GF-D8 (cell line): ENCODE results near the gene FAM107B.
"Not testable (repeated sequence)": the region's sequence is repeated elsewhere in the genome, so short reads cannot be mapped to it uniquely, and the experiment has no call there.

ENCODE experiments used
- DNase-seq: peaks from one replicate; lab custom pipeline; 2025; lab: John Stamatoyannopoulos, UW

Gene FAM107B

DNA sequence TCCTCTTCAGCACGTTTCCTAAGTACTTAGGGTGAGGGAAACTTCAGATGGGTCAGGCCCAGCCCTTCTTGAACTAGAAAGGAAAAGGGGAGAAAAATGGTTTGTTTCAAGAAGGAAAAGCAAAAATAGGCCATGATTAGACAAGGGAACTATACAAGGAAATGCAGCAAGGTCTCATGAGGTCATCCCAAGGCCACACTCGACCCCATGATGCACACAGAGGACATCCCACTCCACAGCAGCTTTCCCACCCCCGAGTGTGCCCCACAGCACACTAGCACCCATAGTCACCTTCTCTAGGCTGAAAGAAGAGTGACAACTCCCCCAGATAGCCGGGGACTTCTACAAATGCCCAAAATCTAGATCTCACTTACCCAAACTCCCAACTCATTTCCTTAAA lies 173.4 kb downstream of the FAM107B start:
- DNase-seq, result no peak

DNA sequence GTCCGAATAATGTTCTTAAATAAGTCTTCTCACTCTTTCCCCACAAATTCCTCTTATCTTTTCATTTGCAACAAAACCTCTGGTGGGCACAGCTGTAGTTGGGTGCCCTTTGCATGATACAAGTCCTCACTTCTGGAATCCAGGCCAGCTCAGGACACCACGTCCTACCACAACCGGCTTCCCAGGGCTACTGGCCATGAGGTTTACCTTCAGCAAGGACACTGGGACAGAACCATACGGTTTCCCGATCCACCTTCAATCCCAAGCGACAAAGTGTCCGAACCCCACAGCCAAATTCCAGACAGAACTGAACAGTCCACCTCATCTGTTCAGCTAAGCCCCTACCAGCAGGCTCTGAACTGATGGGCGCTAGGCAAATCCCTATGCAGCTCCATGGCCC lies 174.6 kb downstream of the FAM107B start:
- DNase-seq, result no peak

DNA sequence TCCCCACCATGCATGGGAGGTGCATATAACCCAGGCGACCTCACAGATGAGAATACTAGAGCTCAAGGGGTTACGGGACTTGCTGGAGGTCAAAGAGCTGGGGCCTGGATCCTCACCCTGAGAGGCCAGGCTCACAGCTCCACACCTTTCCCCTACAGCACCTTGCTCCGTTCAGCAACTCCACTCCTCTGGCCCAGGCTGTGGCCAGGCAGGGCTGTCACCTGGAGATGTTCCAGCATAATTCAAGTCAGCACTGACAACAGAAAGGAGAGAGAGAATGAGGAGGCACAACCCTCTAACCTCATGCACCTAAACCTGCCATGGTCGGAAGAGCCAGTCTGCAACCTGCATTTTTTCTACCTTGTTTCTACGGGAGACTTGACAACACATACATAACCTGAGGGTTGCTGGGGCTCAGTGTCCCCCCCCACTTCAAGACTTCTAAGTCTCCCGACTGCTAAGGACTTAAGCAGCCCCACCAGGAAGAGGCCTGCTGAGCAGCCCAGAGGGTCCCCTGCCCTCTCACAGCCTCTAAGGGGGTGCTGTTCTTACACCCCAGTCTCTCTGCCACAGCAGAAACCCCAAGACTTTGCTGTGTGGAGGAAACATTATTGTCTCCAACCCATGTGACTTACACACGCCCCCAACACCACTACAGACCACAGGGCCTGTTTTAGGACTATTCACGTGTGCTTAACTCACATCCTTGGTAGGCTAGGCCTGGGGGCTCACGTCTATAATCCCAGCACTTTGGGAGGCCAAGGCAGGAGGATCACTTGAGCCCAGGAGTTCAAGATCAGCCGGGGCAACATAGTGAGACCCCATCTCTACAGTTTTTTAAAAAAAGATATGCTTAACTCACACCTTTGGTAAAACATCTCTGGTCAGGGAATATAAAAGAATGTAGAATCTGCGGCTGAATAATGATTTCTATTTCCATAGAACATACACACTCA lies 175.6 kb downstream of the FAM107B start:
- DNase-seq, result no peak

DNA sequence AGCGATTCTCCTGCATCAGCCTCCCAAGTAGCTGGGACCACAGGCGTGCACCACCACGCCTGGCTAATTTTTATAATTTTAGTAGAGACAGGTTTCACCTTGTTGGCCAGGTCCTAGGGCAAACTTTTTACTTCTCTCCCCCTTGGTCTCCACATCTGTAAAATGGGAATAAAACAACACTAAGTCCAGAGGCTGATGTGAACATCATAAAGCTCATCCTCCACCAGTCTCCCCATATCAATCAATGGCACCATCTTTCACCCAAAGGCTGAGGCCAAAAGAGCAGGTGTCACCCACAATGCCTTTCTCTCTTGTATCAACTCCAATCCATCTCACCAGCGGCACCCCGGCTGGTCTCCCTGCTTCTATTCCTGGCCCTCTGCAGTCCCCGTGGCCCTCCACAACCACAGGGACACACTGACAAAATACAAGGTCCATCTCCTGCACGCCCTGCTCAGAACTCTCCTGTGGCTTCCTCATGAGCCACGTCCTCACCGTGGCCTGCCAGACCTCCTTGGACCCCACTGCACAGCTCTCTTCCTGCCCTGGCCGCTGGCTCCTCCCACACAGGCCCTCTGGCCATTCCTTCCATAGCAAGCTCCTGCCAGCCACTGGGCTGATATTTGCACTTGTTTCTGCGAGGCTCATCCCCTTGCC lies 179.0 kb downstream of the FAM107B start:
- no peak for DNase-seq

DNA sequence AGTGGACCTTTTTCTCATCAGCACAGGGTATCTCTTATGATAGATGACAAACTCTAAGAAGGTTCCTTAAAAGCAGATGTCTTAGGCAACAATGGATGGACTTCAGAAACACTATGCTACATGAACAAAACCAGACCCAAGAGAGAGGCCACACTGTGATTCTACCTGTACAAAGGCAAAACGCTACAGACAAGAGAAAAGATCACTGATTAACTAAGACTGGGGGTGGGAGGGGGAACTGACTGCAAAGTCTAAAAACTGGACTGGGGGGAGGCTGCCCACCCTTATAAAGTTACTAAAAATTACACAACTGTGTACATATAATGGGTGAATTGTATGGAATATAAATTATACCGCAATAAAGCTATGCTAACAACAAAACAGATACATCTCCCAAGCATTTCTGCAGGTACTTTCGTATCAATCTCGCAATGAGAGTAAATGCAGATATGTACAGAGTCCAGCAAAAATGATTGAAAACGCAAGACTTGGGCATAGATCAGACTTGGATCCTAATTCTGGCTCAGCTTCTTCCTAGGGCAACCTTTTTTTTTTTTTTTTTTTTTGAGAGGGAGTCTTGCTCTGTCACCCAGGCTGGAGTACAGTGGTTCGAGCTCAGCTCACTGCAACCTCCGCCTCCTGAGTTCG lies 179.7 kb downstream of the FAM107B start:
- DNase-seq, result no peak

DNA sequence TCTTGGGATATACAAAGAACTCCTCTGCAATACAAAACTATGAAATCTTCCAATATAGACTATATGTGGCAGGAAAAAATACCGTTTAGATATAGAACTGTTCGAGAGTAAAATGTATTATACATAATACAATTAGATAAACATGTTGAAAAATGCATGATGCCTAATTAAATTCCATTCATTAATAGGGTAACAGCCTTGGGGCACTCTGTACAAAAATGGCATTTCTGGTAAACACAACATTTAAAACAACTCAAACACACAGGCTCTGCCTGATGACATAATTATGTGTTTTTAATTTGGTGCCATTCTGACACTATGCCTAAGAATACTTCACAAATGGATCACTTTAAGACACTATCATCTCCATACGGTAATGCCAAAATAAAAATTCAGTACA lies 180.9 kb downstream of the FAM107B start:
- DNase-seq, result no peak

DNA sequence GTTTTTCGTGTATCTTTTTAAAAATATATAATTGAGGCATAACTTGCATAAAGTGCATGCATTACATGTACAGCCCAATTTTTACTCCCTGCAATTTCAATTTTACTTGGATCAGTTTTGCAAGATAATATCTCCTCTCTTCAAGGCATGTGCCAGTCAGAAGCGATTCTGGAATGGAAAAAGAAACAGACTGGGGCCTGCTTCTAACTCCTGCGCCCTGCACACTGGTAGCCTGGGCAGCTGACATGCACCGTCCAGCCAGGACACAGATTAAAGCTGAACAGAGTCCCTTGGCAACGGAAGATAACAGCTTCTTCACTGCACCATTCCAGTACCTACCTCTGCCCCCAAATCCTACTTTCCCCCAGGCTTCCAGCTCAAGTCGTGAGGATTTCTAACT lies 182.1 kb downstream of the FAM107B start:
- no peak for DNase-seq

DNA sequence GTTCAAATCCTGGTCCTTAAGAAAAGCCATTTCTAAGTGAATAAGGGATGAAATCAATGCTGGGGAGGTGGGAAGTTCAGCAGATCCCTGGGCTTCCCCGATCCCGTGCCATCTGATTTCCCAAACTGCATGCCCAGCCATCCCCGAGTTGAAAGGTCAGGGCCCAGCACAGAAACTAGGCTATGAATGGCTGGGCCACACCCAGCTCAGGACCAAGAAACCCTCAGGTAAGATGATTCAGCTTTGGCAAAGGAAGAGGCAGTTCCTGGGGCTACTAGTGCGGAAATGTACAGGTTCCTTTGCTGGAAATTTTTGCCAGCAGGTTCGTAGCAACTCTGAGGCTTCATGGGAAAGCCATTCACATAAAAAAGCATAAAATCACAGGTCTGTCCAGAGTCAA lies 182.7 kb downstream of the FAM107B start:
- no peak for DNase-seq

DNA sequence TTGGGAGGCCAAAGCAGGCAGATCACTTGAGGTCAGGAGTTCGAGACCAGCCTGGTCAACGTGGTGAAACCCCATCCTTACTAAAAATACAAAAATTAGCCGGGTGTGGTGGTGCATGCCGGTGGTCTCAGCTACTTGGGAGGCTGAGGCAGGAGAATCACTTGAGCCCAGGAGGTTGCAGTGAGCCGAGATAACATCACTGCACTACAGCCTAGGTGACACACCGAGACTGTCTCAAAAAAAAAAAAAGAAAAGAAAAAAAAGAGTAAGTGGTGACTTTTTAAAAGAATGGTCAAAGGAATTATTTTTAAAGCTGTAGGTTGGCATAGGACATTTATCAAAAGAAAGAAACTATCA lies 185.8 kb downstream of the FAM107B start:
- DNase-seq, result not testable (repeated sequence)

DNA sequence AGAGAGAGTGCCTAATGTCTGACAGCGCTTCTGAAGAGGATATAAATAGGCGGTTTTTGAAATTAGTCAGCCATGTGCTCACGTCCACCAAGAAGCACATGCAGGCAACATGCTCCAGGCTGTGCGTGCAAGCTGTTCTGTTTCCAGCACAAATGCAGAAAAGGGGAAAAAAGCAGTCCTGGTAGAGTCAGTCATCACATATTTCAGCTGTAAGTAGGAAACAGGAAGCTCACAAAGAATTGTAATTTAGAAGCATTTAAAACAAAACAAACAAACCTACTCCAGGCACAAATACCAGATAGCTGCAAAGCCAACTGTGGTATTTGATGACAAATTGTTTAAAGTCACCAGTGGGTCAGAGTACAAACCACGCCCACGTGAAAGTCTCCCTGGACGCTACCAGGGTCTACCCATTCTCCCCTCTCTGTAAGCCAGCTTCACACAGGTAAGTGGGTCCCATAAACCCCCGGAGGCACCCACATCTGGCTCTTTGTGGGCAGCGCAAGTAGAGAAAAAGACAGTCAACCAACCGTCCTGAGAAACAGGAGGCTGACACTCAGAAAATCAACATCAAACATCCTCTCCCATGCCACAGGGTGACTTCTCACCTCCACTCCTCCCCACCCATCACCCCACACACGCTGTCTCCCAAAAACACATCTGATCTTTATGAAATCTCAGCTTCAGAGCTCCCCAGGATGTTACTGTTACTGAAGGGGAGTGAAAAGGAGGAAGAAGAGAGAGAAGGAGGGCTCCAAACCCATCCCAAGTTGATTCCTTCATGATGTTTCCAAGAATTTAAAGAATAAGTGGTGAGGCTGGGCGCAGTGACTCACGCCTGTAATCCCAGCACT lies 186.4 kb downstream of the FAM107B start:
- DNase-seq, result no peak

DNA sequence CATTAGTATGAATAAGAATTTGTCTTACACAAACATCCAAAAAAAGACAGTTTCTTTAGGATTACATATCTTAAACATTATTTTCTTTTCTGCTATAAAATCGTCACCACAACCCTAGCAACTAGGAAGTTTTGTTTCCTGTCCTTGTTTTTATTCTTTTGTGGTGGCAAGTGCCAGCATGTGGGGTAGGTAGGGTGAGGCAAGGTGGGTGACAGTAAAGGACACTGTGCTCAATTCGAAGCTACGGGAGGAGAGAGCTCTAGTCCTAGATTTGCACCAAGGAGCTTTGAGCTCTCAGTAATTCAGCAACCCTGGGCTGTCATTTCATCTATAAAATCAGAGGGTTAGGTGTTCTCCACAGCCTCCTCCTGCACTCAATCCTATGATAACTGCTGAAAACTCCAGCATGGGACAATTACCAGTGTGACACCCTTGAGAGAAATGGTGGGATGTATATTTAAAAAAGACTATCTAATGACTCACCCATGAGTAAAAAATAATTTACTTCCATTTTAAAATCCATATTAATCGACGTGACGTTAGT lies 187.1 kb downstream of the FAM107B start:
- no peak for DNase-seq

DNA sequence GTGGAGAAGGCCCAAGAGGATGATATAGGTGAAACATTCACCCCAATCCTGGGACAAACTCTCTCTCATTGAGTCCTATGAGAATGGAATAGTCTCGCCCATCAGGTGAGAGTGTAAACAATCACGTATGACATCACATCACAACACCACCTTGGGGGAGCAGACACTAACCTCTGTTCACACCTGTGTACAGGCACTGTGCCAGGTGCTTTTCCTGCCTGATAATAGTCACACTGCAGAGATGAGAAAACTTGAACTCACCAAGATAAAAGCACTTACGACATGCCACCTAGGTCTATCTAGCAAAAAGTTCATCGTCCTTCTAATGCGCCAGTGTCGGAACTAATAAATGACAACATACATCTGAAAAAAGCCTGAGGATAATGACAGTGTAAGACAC lies 187.8 kb downstream of the FAM107B start:
- no peak for DNase-seq

DNA sequence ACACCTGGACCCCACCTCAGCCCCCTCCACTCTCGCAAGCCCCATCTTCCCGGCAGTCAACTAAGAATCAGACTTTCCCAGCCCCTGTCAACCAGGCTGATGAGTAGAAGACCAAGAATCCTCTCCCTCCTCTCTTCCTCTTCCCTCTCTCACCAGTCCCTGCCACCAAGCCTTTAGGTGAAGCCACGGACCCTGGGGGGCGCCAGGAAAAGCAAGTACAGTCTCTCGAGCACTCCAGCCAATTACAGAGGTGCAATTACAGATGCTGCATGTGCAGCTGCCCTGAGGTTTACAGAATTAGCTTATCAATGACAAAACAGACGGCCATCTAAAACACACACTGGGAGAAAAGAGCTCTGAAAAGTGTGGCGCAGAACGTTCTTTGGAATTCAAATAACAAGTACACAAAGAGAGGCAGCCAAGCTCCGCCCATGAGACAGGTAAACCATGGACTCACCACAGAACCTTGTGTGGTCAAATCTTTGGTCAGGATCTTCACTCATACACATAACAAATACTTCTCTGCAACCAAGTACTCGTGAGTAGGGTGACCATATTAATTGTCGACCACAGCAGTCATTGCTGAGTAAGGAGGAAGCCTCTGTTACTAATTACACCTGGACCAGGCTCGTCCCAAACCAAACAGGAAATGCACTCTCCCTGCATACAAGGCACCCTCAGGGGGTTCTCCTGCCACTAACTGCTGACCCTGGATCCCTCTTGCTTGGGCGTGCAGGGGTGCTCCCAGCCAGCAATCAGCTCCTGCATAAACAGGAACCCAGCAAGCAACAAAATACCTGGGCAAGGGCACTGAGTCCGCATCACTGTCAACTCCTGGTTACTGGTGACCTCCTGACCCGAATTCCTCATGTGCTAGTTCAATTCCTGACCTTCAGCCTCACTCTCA lies 189.2 kb downstream of the FAM107B start:
- DNase-seq, result no peak

DNA sequence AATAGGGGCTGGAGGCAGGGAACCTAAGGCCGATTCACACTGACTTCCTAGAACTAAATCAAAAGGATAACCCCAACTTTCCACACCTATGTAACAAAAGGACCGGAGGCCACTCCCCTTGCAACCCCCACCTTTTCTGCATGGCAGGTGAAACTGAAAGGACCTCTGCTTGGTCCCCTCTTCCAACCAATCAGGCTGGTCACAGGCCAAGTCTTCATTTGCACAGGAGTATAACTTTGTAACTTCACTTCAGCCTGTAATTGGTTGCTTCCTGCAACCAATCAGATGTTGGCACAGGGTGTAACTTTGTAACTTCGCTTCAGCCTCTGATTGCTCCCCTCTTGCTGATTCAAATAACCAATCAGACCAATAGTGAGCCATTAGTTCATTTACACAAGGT lies 190.0 kb downstream of the FAM107B start:
- DNase-seq, result no peak

DNA sequence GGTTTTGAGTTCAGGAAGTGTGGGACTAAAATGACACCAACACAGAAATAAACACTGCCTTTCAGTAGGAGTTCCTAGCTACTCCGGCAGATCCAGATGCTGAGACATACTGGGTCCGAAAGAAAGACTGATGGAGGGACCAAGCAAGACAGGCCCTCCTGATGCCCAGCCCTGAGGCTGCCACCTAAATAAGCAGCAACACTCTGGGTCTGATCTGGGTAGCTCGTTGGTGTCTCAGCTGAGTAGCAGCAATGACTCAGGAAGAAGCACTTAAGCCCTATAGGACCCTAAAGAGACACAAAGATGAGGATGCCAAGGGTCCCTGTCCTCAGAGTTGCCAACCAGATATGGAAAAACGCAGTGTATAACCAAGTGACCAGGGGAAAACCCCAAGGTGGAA lies 190.7 kb downstream of the FAM107B start:
- no peak for DNase-seq

DNA sequence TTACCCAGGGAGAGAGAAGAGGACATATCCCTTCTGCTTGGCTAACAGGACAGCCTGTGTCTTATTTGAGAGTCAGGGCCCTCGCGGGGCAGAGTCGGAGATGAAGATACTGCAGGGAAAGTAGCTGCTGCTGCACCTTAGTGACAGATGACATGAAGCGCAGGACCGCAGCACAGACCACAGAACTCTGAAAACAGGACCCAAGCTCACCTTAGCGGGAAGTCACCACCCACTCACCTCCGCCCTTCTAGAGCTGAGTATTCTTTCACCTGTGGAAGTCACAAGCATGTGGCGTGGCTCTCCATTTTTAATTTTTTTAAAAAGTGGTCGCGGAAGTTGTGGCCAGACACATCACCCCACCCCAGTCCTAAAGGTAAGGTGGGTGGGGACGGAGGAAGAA lies 191.4 kb downstream of the FAM107B start:
- DNase-seq, result no peak

DNA sequence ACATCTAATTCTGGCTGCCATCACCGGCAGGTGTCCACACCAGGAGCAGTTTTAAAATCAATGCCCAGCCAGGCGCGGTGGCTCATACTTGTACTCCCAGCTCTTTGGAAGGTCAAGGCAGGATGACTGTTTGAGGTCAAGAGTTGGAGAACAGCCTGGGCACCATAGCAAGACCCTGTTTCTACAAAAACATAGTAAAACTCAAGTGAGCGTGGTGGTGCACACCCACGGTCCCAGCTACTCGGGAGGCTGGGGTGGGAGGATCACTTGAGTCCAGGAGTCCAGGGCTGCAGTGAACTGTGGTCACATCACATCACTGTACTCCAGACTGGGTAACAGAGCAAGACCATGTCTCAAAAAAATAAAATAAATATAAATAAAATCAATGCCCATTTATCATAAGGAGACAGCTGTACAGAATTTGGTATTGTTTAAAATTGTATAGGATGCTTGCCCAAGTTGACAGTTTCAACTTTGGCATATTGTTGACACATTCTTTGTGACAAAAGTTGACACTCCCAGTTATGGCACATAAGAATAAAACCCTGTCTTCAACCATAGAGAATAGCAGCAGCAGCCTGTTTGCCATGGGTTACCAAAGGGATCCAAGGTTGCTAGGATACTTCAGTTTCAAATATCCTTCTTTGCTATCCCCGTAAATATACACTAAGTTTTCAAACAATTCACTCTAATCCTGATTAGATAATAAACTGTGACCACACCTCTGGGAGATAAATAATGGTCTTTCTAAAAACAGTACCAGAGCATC lies 193.0 kb downstream of the FAM107B start:
- DNase-seq, result no peak

DNA sequence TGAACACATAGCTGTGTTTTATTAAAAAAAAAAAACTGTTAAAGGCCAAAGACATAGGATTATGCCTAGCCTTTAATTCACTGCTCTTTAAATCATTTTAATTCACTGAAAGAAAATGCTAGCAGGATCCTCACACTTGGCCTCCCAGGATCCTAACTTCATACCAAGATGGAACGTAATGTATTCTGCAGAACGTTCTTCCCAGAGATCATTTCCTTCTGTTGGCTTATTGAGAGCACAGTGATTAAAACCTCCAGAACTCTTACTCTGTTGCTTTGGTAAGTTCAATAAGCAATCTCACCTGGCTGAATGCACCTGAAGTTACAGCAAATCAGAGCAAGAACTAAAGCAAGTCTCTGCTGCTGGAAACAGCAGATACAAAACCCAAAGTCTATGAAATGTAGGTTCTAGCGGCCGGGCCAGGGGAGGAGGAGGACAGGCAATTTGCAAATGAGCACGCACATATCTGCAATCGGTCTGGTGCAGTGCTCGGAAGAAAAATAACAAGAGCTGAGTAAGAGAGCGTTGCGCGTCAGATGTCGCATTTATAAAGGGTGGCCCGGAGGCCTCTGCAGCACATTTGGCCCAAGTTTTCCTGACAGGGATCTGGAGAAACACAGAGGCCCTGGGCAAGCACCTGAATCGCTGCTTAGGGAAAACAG lies 193.9 kb downstream of the FAM107B start:
- no peak for DNase-seq

DNA sequence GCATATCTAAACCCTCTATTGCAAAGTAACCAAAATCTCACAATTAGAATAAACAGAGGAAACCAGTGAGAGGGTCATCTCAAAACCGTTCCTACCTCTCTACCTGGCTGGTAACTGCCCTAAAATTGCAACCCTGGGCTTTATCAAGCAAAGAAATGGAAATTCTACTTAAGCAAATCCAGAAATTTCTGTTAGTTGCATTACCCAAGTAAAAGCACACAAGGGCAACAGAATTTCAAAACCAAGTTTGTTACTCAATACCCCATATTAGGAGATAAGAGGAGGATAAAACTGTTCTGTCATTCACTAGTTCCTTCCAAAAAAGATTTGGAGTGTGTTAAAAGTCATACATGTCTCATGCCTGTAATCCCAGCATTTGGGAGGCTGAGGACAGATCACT lies 195.3 kb downstream of the FAM107B start:
- peak; percentile 81 for DNase-seq
